ENCODE results near the gene ELL2. TPM values are rescaled to one million over a fixed set of nuclear protein-coding genes. Genes with fewer than 3 reads are reported as not detected.

Gene ELL2
- total and polyA plus RNA-seq, 9 of the 15 experiments (the other 6 are each of a cell fraction or from before 2014, with no cell fraction given) = 4.3 to 18.3 (median 14.5) TPM

- TF ChIP-seq ZBTB40 (IDR thresholded peaks at IDR 0.05) (no peak), ZBTB40 (CRISPR knock-in tag; IDR thresholded peaks at IDR 0.05) (no peak), ZBTB7A (IDR thresholded peaks at IDR 0.05; ENCODE audit: borderline replicate concordance, control insufficient read depth, low read depth, low read length) (no peak), GTF2F1 (IDR thresholded peaks at IDR 0.05; ENCODE audit: low read depth, low read length) (no peak), ZNF764 (CRISPR knock-in tag; IDR thresholded peaks at IDR 0.05; ENCODE audit: low read depth) (no peak), SMARCA5 (IDR thresholded peaks at IDR 0.05) (no peak), ZNF239 (CRISPR knock-in tag; IDR thresholded peaks at IDR 0.05) (no peak), ZBTB17 (CRISPR knock-in tag; IDR thresholded peaks at IDR 0.05) (no peak)
Observed at GRCh38 chr5:95908799-95909198, 52.9 kb downstream of the ELL2 start (continued).

Measured in K562 (cell line).